ENCODE measurements around the gene DLK2.
"Not testable (repeated sequence)": the region's sequence is repeated elsewhere in the genome, so short reads cannot be mapped to it uniquely, and the experiment has no call there.

DLK2 gene

DNA sequence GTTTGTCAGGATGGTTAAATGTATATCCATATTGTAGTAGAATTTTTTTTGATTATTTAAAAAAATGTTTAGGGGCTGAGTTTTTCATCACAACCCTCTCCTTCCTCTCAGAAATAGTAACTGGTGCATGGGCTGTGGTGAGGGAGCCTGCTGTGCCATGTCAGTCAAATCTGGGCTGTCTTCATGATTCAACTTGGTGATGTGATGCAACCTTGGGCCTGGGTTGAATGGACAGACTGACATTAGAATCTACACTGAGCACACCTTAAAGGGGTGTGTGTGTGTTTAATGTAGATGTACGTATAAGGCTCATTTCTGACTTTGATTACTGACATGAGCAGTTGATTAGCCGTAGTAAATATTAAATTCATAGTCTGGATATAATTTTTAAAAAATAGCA, 25.7 kb upstream of the DLK2 start:
- no peak for DNase-seq

DNA sequence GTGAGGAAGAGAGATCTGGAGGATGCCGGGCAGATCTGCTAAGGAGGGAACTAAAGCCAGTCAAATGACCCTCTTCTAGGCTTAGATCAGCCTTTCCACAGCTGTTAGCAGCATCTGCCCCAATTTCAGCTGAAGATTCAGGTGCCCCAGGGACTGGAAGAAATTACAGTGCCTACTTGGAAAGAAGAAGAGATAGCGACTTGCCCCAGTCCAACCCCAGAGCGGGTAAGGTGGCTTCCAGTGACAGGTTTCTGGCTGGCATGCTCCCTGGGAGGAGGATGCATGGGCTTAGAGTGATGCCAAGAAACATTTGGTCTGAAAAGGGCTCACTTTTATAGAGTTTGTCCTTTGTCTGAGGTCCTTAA, 22.6 kb upstream of the DLK2 start:
- no peak for DNase-seq

DNA sequence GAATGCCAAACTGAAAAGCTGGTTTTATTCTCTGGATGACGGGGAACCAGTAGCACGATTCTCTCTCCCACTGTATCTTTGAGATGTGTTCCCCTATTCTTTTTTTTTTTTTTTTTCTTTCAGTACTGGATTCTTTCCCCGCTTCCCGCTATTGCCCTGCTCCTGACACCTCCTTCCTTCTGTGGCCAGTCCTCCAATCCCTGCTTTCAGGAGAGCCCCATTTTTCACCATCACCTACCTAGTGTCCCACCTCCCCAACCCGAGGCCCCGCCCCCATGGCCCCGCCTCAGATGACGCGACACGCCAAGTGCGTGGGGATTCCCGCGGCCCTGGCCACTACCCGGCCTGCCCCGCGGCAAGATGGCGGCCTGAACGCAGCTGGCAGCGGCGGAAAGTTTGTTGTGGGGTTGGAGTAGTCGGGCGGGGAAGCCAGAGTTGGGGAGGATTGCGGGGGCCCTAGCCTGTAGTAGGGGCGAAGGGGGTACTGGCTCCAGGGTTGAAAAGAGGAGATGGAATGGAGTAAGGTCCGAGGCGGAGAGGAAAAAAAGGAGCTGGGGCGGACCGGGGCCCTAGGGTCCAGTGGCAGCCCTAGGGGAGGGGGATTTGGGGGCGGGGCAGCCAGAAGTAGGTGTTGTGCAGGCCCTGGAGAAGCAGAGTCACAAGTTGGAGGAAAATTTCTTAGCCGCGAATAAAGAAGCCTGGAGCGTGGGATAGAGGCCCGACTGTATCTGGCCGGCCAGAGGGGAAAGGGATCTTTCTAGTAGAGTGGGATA, 22.1 kb upstream of the DLK2 start, which contains the start of gene TJAP1:
TSS of gene TJAP1 (plus strand) at position 336 of the 773 bp plus-strand sequence. CDS start 21,432 bp downstream, outside the sequence.
- DNase-seq: peak; percentile 92

DNA sequence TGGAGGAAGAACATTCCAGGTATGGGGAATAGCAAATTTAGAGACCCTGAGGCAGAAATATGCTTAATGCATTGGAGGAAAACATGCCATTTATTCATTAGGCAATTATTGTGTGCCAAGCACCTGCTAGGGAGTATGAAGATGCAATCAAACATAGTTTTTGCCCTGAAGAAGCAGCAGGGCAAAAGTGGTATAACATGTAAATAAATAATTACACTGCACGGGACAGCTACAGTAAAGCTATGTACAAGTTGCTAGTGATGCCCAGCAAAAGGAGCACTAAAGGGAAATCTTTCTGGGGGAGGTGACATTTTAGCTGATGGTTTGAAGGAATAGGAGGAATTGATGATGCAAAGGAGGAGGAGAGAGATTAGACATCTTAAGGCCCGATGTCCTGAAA, 21.4 kb upstream of the DLK2 start:
- no peak for DNase-seq

DNA sequence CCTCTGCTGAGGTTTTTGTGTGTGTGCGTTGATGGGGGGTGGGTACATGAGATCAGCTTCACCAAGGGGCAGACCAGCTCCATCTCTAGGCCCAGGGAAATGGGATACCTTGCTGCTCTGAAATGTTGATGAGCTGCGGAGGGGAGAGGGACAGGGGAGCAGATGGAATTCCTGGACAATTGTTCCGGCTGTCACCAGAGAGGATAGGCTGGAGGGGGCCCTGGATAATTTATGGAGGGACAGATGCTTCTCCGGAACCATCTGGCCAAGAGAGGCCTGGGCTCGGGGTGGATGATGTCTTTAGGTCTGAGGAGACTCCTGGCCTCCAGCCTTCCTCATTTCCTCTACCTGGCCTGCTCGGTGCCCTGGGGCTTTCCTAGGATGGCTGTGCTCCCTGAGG, 20.2 kb upstream of the DLK2 start:
- DNase-seq: no peak

DNA sequence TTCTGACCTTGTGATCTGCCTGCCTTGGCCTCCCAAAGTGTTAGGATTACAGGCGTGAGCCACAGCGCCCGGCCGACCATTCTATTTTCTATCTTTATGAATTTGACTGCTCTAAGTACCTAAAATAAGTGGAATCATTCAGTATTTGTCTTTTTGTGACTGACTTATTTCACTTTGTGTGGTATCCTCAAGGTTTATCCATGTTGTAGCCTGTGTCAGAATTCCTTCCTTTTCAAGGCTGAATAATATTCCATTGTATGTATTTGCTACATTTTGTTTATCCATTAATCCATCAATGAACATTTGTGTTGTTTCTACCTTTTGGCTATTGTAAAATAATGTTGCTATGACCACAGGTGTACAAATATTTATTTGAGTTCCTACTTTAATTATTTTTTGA, 17.2 kb upstream of the DLK2 start:
- DNase-seq: no peak

DNA sequence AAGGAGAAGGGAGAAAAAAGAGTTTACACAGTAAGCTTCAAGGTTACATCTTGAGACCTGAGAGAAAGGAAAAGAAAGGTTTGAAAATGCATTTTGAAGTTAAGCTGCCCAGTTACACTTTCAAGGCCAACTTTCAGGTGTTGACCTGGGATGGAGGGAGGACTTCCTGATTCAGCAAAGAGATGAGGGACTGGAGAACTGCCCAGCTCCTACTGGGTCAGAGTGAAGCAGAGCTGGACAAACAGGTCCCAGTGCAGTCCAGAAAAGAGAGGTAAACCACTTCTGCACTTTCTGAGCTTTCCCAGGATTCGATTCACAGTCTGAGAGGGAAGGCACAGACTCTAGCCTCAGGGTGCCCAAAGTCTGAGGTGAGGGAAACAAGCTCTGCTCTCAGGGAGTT, 16.1 kb upstream of the DLK2 start:
- no peak for DNase-seq

DNA sequence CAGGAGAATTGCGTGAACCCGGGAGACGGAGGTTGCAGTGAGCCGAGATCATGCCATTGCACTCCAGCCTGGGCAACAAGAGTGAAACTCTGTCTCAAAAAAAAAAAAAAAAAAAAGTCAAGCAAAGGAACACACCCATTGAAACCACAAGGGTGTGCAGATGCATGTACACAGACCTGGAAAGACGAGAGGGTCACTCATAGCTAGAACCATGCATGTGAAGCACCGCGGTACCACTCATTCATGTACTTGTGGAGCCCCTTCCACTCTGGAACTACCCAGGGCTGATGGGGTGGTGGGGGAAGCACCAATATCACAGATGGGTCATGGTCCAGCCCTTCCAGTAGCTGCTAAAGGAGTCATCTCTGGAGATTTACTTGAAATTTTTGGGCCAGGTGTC, 14.6 kb upstream of the DLK2 start:
- no peak for DNase-seq

DNA sequence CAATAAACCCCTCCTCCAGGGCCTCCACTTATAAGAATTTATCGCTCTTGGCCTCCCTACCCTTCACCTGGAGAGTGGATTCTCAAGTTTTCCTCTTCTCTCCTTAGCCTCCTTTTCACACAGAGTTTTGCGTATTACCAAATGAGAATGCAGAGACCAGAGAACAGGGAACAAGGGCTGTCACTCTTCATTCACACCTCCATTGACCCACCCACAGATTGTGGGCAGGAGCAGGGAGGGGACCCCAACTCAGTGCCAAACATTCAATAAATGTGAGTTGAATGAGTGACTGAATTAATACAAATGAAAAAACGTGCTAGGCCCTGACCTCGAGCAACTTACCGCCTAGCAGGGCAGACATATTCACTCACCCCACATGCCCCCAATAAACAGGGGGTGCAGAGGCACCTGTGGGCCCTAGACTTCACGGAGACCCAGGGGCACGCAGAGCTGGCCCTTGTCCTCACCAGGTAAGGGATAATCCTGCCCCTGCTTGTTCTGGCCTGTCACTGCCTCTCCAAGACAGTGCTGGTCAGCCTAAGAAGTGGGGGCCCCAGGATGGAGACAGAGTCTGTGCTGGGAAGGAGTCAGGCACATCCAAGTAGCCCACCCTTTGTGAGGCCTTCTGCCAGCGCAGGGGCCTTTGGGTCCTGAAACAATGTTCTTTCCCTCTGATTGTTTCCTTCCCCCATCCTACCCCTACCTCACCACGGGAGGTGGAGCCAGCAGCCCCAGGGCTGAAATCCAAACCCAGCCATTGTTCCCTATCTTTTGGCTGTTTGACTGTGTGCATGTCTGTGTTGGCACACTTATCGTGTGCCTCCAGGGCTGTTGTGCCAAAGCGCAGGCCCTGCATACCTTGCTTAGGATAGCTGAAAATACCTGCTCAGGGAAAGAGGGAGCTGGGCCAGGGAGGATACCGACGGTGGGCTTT, 13.7 kb upstream of the DLK2 start:
- DNase-seq: no peak

DNA sequence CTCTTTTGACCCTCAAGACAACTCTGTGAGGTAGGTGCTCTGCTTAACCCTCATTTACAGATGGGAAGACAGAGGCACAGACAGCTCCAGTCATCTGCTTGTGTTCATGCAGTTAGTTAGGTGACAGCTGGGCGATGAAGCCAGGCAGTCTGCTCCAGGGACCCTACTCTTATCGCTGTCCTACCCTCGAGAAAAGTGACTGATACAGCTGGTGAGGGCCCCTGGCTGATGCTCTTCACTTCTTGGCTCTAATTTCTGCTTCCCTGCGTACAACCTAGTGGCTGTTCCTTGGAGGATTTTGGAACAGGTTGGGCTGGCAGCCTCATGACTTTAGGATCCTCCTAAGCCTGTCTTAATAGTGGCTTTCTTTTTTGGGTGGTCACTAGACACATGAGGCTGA, 12.9 kb upstream of the DLK2 start:
- DNase-seq: no peak

DNA sequence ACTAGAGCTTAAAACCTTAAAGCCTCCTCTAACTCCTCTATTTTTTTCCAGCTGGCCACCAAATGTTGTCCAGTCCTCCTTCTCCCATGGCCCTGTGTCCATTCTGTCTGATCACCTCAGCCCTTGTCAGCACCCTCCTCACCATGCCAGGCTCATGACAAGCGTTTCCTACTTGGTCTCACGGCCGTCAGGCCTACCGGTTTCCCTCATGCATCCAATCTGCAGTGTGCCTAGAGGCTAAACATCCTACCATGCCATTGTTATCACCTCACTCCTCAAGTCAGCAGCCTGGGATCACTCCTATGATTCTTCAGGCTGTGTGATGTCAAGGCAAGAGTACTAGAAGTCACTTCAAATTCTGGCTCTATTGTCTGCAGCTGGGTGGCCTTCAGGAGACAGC, 12.4 kb upstream of the DLK2 start:
- no peak for DNase-seq

DNA sequence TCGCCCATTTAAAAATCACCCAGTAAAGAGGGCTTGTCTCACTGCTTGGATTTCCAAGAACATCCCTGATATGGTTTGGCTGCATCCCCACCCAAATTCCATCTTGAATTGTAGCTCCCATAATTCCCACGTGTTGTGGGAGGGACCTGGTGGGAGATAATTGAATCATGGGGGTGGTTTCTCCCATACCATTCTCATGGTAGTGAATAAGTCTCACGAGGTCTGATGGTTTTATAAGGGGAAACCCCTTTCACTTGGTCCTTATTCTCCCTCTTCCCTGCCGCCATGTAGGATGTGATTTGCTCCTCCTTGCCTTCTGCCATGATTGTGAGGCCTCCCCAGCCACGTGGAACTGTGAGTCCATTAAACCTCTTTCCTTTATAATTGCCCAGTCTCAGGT, 11.9 kb upstream of the DLK2 start:
- DNase-seq: not testable (repeated sequence)

DNA sequence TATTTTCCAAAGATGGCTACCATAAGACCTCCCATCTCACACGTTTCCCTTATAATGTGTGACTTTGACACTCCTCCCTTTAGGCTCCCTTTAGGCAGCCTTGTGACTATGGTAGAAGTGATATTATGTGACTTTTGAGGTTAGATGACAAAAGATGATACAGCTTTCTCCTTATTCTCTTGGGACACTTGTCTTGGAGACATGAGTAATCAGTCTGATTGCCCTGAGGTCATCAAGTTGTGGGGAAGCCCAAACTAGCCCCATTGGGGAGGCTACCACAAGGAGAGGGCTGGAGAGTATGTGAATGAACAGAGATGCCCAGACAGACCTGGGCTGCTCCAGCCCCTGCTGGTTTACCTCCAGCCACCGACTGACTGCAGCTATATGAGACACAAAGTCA, 10.6 kb upstream of the DLK2 start:
- no peak for DNase-seq

DNA sequence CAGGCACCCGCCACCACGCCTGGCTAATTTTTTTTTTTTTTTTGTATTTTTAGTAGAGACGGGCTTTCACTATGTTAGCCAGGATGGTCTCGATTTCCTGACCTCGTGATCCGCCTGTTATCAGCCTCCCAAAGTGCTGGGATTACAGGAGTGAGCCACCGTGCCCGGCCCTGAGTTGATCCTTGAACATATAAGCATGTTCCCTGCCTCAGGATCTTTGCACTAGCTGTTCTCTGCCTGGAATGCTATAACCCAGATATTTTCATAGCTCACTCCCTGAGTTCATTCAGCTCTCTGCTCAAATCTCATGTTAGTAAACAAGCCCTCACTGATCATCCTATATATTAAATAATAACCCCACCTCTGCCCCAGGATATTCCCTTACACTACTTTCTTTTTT, 9.0 kb upstream of the DLK2 start:
- no peak for DNase-seq

DNA sequence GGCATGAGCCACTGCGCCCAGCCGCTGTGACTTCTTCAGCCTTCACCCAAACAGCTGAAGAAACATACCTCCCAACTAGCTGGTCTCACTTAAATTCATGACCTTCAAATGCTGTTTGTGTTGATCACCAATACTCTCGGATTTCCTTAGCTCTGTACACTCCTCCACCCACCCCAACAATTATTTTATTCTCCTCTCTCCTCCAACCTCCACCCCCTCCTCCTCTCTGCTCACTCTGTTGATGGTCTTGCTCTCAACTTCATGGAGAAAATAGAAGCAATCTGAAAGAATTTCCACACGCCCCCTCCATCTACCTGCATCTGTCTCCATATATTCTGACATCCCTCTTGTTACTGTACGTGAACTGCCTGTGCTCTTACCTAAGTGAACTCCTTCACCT, 6.6 kb upstream of the DLK2 start:
- no peak for DNase-seq

DNA sequence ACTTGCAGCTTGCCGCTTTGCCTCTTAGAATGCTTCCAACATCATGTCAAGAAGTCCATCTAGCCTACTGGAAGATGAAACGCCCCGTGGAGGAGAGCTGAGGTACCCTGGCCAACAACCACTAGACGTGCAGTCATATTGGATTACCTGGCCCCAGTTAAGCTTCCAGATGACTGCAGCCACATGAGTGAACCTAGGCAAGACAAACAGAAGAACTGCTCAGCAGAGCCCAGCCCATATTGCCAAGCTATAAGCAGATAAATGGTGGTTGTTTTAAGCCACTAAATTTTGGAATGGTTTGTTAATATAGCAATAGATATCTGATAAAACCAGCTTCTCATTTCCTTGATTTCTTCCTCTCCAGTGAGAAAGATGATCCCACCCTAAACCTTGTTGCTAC, 4.7 kb upstream of the DLK2 start:
- no peak for DNase-seq

DNA sequence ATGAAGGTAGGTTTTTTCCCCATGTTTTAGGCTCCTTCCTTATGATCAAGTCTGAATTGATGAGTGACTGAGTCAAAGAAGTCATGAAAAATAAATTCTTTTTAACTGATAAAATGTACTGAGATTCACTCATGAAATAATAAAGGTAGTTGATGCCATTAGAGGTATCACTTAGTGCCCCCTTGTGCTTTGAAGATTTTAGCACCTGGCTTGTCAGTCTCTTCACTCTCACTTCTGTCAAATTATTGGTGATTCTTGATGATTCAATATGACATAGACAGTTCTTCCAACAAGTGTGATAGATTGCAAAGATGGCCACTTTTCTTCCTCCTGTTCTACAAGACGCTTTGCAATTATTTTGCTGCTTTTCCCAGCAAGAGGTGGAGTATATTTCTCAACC, 4.2 kb upstream of the DLK2 start:
- no peak for DNase-seq

DNA sequence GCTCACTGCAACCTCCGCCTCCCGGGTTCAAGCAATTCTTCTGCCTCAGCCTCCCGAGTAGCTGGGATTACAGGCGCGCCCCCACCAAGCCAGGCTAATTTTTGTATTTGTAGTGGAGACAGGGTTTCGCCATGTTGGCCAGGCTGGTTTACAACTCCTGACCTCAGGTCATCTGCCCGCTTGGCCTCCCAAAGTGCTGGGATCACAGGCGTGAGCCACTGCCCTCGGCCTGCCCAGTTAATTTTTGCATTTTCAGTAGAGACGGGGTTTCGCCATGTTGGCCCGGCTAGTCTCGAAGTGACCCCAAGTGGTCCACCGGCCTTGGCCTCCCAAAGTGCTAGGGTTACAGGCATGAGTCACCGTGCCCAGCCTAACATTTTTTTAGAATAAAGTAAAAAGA, 2.8 kb upstream of the DLK2 start:
- DNase-seq: not testable (repeated sequence)

DNA sequence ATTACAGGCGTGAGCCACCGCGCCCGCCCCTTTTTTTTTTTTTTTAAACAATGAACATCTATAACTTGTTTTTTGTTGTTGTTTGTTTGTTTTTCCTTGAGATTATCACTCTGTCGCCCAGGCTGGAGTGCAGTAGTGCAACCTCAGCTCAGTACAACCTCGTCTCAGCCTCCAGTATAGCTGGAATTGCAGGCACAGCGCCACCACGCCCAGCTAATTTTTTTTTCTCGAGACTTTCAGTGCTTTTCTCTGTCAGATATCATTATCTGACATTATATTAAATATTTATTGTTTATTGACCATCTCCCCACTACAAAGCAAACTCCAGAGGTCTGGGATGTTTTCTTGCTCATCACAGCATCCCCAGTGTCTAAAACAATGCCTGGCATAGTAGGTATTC, 2.3 kb upstream of the DLK2 start:
- peak; percentile 28 for DNase-seq

DNA sequence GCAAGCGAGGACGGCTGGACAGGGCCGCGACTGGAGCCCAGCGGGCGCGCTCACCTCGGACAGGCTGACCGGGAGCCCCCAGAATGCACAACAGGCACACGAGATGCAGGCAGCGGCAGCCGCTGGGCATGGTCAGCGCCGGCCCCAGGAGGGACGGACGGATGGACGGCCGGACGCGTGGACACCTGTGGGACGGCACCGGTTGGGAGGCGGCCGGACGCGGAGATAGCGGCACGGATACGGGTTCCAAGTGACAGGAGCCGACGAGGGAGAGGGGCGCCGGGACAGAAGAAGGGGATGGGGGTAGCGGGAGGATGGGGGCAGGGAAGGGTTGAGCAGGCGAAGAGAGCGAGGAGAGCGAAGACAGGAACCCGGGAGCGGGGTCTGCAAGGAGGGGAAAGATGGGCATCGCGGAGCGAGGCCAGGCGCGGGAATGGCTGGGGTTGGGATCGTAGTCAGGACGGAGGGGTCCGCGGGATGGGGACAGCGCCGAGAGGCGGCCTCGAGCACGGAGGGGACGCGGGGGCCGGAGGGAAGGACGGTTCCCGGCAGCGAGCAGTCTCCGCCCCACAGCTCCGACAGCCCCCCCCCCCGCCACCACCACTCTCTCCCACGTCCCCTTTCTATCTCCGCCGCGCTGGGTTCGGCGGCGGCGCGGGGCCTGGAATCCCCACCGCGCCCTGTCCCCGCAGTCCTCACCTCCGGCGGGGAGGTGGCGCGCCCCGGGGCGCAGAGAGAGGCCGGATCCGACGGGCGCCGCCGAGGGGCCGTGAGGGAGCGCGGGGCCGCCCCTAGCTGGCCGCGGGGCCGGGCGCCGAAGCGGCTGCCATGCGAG, 435 bp downstream of the DLK2 start:
- peak; percentile 38 for DNase-seq

DNA sequence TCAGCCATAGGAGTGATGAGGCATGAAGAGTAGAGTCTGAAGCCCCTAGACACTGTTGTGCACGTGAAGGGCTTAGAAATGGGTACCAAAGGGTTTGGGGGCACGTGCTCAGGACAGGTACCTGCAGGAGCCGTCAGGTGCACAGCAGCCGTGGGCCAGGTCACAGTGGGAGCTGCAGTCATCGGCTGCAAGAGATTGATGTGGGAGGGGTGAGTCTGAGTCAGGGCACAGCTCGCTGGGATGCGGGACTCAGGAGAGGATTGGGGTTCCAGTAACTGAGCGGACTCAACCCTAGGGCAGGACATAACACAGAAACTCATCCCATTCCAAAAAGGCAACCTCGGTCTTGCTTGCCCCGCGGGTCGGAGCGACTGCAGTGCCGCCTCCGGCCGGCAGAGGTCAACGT, 1.1 kb downstream of the DLK2 start:
- no peak for DNase-seq

DNA sequence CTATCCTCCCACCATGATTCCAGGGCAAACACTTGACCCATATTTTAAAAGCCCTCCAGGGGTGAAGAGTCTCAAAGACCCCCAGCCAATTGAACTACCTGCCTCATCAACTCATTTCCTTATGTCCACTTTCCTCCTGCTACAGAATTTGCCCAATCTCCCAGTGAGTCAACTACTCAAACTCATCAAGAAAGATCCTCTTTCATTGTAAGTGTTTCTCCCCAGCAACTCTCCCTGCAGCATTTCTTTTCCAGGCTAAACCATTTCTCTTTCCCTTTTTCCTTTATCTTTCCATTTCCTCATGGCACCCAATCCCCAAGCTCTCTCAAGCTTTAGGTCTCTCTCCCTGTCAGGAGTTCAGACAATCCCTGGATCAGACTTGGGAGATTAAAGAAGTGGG, 1.5 kb downstream of the DLK2 start:
- DNase-seq: no peak

DNA sequence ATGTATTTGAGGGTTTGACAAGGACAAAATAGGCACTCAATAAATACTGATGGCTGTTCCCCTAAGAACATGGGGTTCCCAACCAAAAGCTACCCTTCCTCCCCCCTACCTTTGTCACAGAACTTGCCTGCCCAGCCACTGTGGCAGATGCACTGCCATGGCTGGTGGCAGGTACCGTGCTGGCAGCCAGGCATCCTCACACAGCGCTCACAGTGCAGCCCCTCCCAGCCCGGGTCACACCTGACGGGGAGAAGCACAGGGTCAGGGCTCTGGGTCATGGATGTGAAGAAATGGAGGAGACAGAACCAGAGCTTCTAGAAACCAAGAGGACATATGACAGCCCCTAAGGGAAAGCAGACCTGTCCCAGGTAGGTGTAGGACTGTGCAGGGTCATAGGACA, 2.5 kb downstream of the DLK2 start:
- no peak for DNase-seq
